Testis (tissue), 3 donors: Measurements from ENCODE around the gene SIPA1. TPM values are rescaled to one million over a fixed set of nuclear protein-coding genes. Genes with fewer than 3 reads are reported as not detected.
A peak's percentile ranks its signal among the peaks of the same experiment; 100 is the strongest.

Experiments used
- DNase-seq: peaks from one replicate; pipeline ENCODE4 v3.0.0-alpha.2; 2019
- H3K27ac ChIP-seq, 2 donors: fragments of 200-600 bp; sonication (generic); one replicate each; pipeline ENCODE4 v1.5.1; 2019
- H3K27me3 ChIP-seq: fragments of 200-600 bp; sonication (generic); one replicate; pipeline ENCODE4 v1.5.1; 2019
- H3K36me3 ChIP-seq: fragments of 200-600 bp; sonication (generic); one replicate; pipeline ENCODE4 v1.5.1; 2017; ENCODE audit warnings: low read depth; ENCODE audit errors: missing control alignments
- H3K4me1 ChIP-seq: fragments of 200-600 bp; sonication (generic); one replicate; pipeline ENCODE4 v1.5.1; 2019
- H3K4me3 ChIP-seq, 2 donors: fragments of 200-600 bp; sonication (generic); one replicate each; pipeline ENCODE4 v1.5.1; 2017 to 2019
- H3K9me3 ChIP-seq: fragments of 200-600 bp; sonication (generic); one replicate; pipeline ENCODE4 v1.5.1; 2017
- POLR2A ChIP-seq: fragments of 450-650 bp; IDR thresholded peaks from one replicate; pipeline ENCODE4 v1.6.1; 2017; ENCODE audit warnings: antibody characterized with exemption, mild to moderate bottlenecking, moderate library complexity
- WGBS, 2 donors: methylation state at CpG; one replicate each; pipeline ENCODE4 v1.1.5; 2018; 5-methylcytosine and 5-hydroxymethylcytosine counted together
- intact Hi-C: fragments of 100-400 bp; cut with DNase I; formaldehyde crosslinking; loops from one replicate; pipeline ENCODE4 v1.15.1; 2023; ENCODE audit warnings: low total_unique reads
- polyA plus RNA-seq: library from polyadenylated mRNA; stranded (reverse); fragments of 350-450 nt; fragmentation: Illumina TruSeq; extraction: RNeasy Lipid Tissue Mini Kit (QIAGEN cat#74804); gene quantifications from one replicate; pipeline ENCODE4 v1.2.3, GENCODE V29; 2014; ENCODE audit warnings: low read depth, low replicate concordance; ENCODE audit not compliant: insufficient read depth
- total RNA-seq, 2 donors: library from RNA; depleted of rRNA; stranded (reverse); fragments of >200 nt; gene quantifications; one replicate each; pipeline ENCODE4 v1.2.3, GENCODE V29; 2016
- TF ChIP-seq, protein P1 (sequence below), 3 experiments: fragments of 450-650 bp in 2 of 3; fragments of 200-600 bp in 1 of 3; sonication (generic) in 1 of 3; IDR thresholded peaks; one replicate each; pipeline ENCODE4 v1.5.1; 2016 to 2019; ENCODE audit warnings: antibody characterized with exemption in 3 of 3, mild to moderate bottlenecking in 2 of 3, moderate library complexity in 1 of 3

Gene SIPA1
- total and polyA plus RNA-seq, 3 donors from 2014 or later = 15.2 to 29.0 (median 23.5) TPM

DNA sequence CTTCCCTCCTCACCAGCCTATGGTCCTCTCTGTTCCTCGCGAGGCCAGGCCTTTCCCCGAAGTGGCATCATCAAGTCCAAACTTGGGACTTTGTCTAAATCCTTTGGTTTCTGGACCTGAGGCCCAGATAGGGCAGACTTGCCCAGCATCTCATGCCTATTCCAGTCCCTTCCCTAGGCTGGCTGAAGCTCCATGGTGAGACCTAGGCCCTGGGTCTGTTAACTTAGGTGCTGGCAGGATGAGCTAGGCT is 13.4 kb downstream of the SIPA1 start:
- intact Hi-C loops = no loop called here
- Histone ChIP-seq H3K4me1 (peaks cover 21% of the 10 kb centered on the region), H3K27me3 (no peaks in the 10 kb centered on the region), H3K27ac (peak overlapping the region in 1 of 2 donors; percentile 98), H3K9me3 (no peaks in the 10 kb centered on the region), H3K4me3 (no peak overlapping the region), H3K36me3 (no peaks in the 10 kb centered on the region)
- DNase-seq = no peak
- 91 to 94% methylated on average over 3 of the region's 3 CpGs for WGBS, 2 donors
- no peak for TF ChIP-seq POLR2A

DNA sequence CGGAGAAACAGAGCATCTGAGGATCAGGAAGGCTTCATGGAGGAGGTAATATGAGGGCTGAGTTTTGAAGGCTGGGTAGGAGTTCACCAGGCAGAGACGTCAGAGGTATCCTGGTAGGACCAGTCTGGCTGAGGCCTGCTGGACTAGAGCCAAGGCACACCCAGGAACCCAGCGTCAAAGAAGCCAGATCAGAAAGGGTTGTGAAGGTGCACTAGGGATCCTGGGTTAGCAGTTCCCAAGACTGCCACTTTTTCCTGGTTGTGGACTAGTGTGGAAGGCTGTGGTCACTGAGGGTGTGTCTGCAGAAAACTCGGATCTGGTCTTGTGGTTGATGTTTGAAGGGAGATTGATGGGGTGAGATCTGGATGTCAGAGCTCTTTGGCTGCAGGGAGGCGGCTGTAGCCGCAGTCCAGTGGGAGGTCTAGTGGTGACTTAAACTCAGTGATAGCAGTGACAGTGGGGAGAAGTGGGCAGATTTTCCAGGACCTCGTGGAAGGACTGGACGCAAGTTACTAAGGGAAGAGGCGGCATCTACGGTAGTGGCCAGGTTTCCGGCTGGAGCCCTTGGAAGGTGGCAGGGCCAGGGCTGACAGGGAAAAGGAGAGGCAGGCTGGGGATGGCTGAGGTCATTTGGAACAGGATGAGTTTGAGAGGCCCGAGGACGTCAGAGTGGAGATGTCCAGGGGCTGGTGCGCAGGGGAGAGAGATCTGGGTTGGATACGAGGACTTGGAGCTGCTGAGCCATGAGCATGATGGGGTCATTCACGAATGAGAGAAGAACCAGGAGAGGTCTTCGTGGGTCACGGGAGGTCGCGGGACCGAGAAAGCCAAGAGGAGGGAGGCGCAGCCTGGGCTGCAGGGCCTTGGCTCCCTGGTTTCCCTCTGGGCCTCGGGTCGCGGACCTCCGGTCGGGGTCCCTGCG is 13.9 kb downstream of the SIPA1 start:
- H3K9me3 ChIP-seq = no peaks in the 10 kb centered on the region
- peaks cover 21% of the 10 kb centered on the region for H3K4me1 ChIP-seq
- DNase-seq = no peak
- H3K27ac ChIP-seq = peak overlapping the region; percentile 84 to 98
- H3K36me3 ChIP-seq = no peaks in the 10 kb centered on the region
- intact Hi-C loops = no loop called here
- WGBS, 2 donors = 19 to 21% methylated on average over 23 to 28 of the region's 28 CpGs
- TF ChIP-seq, protein P1, sequence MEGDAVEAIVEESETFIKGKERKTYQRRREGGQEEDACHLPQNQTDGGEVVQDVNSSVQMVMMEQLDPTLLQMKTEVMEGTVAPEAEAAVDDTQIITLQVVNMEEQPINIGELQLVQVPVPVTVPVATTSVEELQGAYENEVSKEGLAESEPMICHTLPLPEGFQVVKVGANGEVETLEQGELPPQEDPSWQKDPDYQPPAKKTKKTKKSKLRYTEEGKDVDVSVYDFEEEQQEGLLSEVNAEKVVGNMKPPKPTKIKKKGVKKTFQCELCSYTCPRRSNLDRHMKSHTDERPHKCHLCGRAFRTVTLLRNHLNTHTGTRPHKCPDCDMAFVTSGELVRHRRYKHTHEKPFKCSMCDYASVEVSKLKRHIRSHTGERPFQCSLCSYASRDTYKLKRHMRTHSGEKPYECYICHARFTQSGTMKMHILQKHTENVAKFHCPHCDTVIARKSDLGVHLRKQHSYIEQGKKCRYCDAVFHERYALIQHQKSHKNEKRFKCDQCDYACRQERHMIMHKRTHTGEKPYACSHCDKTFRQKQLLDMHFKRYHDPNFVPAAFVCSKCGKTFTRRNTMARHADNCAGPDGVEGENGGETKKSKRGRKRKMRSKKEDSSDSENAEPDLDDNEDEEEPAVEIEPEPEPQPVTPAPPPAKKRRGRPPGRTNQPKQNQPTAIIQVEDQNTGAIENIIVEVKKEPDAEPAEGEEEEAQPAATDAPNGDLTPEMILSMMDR (IDR thresholded peaks at IDR 0.05) = no peak
- H3K4me3 ChIP-seq = peak overlapping the region; percentile 61 to 62
- H3K27me3 ChIP-seq = no peaks in the 10 kb centered on the region

DNA sequence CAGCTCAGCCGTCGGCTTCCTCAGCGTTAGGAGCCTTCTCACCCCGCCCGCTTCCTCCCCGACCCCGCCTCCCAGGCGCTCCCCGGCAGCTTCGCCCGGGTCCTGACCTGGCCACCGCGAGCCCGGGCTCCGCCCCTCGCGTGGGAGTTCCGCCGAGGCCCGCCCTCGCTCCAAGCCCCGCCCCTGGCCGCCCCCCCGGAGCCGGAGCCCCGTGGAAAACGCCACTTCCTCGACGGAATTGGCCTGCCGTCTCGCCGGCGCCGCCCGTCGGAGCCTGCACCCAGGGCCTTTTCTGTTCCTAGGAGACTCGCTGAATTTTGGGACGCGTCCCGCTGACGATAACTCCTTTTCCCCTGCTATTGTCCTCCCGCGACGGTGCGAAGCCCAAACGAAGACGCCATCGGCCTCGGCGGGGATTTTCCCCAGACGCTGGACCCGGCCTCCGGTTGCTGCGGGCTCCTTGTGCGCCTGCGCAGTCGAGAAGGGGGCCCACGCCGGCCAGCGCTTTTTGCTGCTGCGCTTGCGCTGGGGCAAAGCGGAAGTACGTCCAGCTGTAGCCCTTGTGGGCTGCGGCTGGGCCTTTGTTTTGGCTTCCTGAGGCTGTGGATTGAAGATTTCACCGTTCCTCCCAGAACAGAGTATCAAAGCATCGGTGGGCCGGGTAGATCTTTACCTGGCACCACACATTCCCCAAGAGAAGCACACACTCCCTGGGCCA is 14.8 kb downstream of the SIPA1 start:
- H3K27me3 ChIP-seq = no peaks in the 10 kb centered on the region
- peak overlapping the region; percentile 61 to 62 for H3K4me3 ChIP-seq
- peak overlapping the region; percentile 84 to 98 for H3K27ac ChIP-seq
- no peaks in the 10 kb centered on the region for H3K36me3 ChIP-seq
- peak; percentile 91 for DNase-seq
- H3K9me3 ChIP-seq = no peaks in the 10 kb centered on the region
- 0% methylated on average over 8 to 45 of the region's 68 CpGs for WGBS, 2 donors
- no peak for TF ChIP-seq POLR2A
- TF ChIP-seq, protein P1 (IDR thresholded peaks at IDR 0.05) = no peak
- intact Hi-C loops = no loop called here
- H3K4me1 ChIP-seq = peaks cover 21% of the 10 kb centered on the region

DNA sequence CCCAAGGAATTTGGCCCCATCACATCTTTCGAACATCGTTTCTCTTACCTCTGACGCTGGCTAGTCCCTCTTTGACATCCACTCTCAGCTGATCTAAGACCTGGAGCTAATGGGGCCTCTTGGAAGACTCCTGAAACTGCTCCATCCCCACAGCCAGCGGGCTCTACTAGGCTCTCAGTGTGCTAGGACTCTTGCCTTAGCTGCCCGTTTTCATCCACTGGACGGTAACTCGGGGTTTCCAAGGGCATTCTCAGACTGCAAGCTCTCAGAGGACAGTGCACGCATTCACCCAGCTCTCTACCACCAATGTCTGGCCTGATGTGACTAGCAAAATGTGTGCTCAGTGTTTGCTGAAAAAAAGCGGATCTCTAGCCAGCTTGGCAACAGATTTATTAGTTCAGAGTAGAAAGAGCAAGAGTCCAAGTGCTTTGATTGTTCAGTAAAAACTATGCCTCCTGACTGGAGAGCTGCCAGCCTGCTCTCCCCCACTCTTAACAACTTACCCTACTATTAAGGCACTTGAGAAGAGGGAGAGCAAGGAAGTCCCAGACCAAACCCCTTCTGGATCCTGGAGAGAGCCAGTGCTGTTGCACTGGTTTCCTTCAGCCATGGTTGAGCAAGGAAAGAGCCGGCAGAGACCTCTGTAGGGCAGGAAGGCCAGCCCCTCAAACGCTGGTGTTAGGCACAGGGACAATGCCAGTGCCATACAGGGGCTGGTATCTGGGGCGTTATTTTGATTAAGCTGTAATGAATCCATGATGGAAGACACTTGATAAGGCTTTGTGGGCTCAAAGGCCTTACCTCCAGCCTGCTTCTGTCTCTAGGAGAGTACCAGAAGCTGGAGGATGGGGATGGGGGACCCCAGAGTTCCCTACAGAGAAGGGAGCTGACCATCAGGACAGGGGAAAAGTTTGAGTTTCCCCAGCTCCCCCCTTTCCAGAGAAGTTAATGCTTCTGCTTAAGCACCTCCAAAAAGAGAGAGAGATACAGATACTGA is 15.6 kb downstream of the SIPA1 start:
- Histone ChIP-seq H3K4me1 (peaks cover 21% of the 10 kb centered on the region), H3K4me3 (peak overlapping the region; percentile 61 to 62), H3K27me3 (no peaks in the 10 kb centered on the region), H3K36me3 (no peaks in the 10 kb centered on the region), H3K27ac (peak overlapping the region; percentile 84 to 98), H3K9me3 (no peaks in the 10 kb centered on the region)
- no peak for DNase-seq
- 23 to 38% methylated on average over 12 of the region's 12 CpGs for WGBS, 2 donors
- TF ChIP-seq, protein P1 (IDR thresholded peaks at IDR 0.05) = no peak
- no peak for TF ChIP-seq POLR2A
- intact Hi-C loops = no loop called here
